ENCODE results near the gene CCT8.

- TF ChIP-seq TCF12 (IDR thresholded peaks at IDR 0.05; ENCODE audit: low read depth, low read length) (no peak), CTCF (IDR thresholded peaks at IDR 0.05; ENCODE audit: control extremely low read depth in 1 of 3, insufficient read depth in 1 of 3, low read depth in 1 of 3, low read length in 3 of 3) (no peak), GABPA (IDR thresholded peaks at IDR 0.05; ENCODE audit: borderline replicate concordance, insufficient read depth, low read length) (no peak), POLR2A (IDR thresholded peaks at IDR 0.05; ENCODE audit: control extremely low read depth in 1 of 2, low read depth in 2 of 2, low read length in 2 of 2) (no peak), TAF1 (IDR thresholded peaks at IDR 0.05; ENCODE audit: low read depth, low read length) (no peak), RXRA (IDR thresholded peaks at IDR 0.05; ENCODE audit: insufficient read depth, low read depth, low read length) (no peak), USF2 (IDR thresholded peaks at IDR 0.05; ENCODE audit: low read length) (no peak), SP1 (IDR thresholded peaks at IDR 0.05; ENCODE audit: low read depth, low read length) (no peak), CEBPB (IDR thresholded peaks at IDR 0.05; ENCODE audit: low read depth, low read length) (no peak), JUND (IDR thresholded peaks at IDR 0.05; ENCODE audit: low read length) (no peak), RNF2 (IDR thresholded peaks at IDR 0.05; ENCODE audit: borderline replicate concordance, low read depth, low read length, missing control alignments, poor library complexity, severe bottlenecking) (no peak), SUZ12 (IDR thresholded peaks at IDR 0.05; ENCODE audit: low read length) (no peak), EP300 (IDR thresholded peaks at IDR 0.05; ENCODE audit: borderline replicate concordance in 1 of 2, low read depth in 2 of 2, low read length in 2 of 2) (no peak), POLR2AphosphoS5 (IDR thresholded peaks at IDR 0.05; ENCODE audit: low read depth, low read length) (no peak)
Observed at GRCh38 chr21:29033301-29033700, 40.1 kb downstream of the CCT8 start.
